ENCODE measurements around the gene FZD8.

The FZD8 gene

GRCh38 chr10:35640951-35641675 is 983 bp downstream of the FZD8 start:
- no peak for FAIRE-seq

GRCh38 chr10:35640474-35640873 is 1.6 kb downstream of the FZD8 start:
- FAIRE-seq, result no peak

GRCh38 chr10:35639728-35640401 is 2.2 kb downstream of the FZD8 start:
- FAIRE-seq, result no peak

- no peak for FAIRE-seq
Measured at GRCh38 chr10:35639021-35639727, 2.9 kb downstream of the FZD8 start.

- no peak for FAIRE-seq
Measured at GRCh38 chr10:35638101-35638500, 4.0 kb downstream of the FZD8 start.

GRCh38 chr10:35637462-35637861 is 4.6 kb downstream of the FZD8 start:
- FAIRE-seq, result no peak

GRCh38 chr10:35636956-35637355 is 5.1 kb downstream of the FZD8 start:
- no peak for FAIRE-seq

GRCh38 chr10:35635576-35635975 is 6.5 kb downstream of the FZD8 start:
- no peak for FAIRE-seq

- no peak for FAIRE-seq
Measured at GRCh38 chr10:35633006-35633980, 8.8 kb downstream of the FZD8 start.

- no peak for FAIRE-seq
Measured at GRCh38 chr10:35632027-35632426, 10.1 kb downstream of the FZD8 start.

- FAIRE-seq, result no peak
Measured at GRCh38 chr10:35631404-35631803, 10.7 kb downstream of the FZD8 start.

- no peak for FAIRE-seq
Measured at GRCh38 chr10:35626971-35627507, 15.1 kb downstream of the FZD8 start.

GRCh38 chr10:35614312-35614711 is 27.8 kb downstream of the FZD8 start:
- FAIRE-seq, result no peak

- no peak for FAIRE-seq
Measured at GRCh38 chr10:35613597-35614226, 28.4 kb downstream of the FZD8 start.

GRCh38 chr10:35613107-35613440 is 29.0 kb downstream of the FZD8 start:
- FAIRE-seq, result no peak

- no peak for FAIRE-seq
Measured at GRCh38 chr10:35612385-35613106, 29.6 kb downstream of the FZD8 start.

- no peak for FAIRE-seq
Measured at GRCh38 chr10:35611750-35612149, 30.3 kb downstream of the FZD8 start.

GRCh38 chr10:35608328-35608672 is 33.8 kb downstream of the FZD8 start:
- no peak for FAIRE-seq

- FAIRE-seq, result no peak
Measured at GRCh38 chr10:35607475-35608327, 34.4 kb downstream of the FZD8 start.

GRCh38 chr10:35606430-35606829 is 35.7 kb downstream of the FZD8 start:
- FAIRE-seq, result peak; percentile 77
